Peyer's patch (tissue), 4 donors: ENCODE data around the gene PAK4. TPM values are rescaled to one million over a fixed set of nuclear protein-coding genes. Genes with fewer than 3 reads are reported as not detected.

ENCODE experiments used
- DNase-seq, 3 donors: peaks; one replicate each; pipeline ENCODE4 v3.0.0-alpha.2; 2017 to 2019
- H3K27ac ChIP-seq, 4 donors: fragments of 200-600 bp; sonication (generic); one replicate each; pipeline ENCODE4 v1.5.1; 2016 to 2019
- H3K27me3 ChIP-seq, 2 donors: fragments of 200-600 bp; sonication (generic); one replicate each; pipeline ENCODE4 v1.5.1; 2019
- H3K36me3 ChIP-seq, 3 donors: fragments of 200-600 bp; sonication (generic); one replicate each; pipeline ENCODE4 v1.5.1; 2016 to 2019
- H3K4me1 ChIP-seq, 4 donors: fragments of 200-600 bp; sonication (generic); one replicate each; pipeline ENCODE4 v1.5.1; 2016 to 2019
- H3K4me3 ChIP-seq, 4 donors: fragments of 200-600 bp; sonication (generic); 1 replicate in 3 of 4; 2 replicates in 1 of 4; pipeline ENCODE4 v1.5.1; 2016 to 2019; ENCODE audit warnings: mild to moderate bottlenecking in 1 of 4
- H3K9me3 ChIP-seq, 4 donors: fragments of 200-600 bp; sonication (generic); one replicate each; pipeline ENCODE4 v1.5.1; 2016 to 2019; ENCODE audit warnings: mild to moderate bottlenecking in 1 of 4
- POLR2A ChIP-seq, 2 donors: fragments of 450-650 bp; IDR thresholded peaks; one replicate each; pipeline ENCODE4 v1.5.1; 2017; ENCODE audit warnings: antibody characterized with exemption in 2 of 2, mild to moderate bottlenecking in 2 of 2, moderate library complexity in 2 of 2
- total RNA-seq, 4 donors: library from RNA; depleted of rRNA; stranded (reverse); fragments of >200 nt; gene quantifications; one replicate each; pipeline ENCODE4 v1.1.0, GENCODE V29; 2016
- TF ChIP-seq, protein P1 (sequence below), 6 experiments: fragments of 450-650 bp in 4 of 6; fragments of 200-600 bp in 2 of 6; sonication (generic) in 1 of 6; IDR thresholded peaks; one replicate each; pipeline ENCODE4 v1.5.1; 2017 to 2019; ENCODE audit warnings: antibody characterized with exemption in 6 of 6, mild to moderate bottlenecking in 3 of 6, moderate library complexity in 1 of 6

The PAK4 gene
- total RNA-seq, 4 donors from 2014 or later = 24.8 to 73.0 (median 45.7) TPM

DNA sequence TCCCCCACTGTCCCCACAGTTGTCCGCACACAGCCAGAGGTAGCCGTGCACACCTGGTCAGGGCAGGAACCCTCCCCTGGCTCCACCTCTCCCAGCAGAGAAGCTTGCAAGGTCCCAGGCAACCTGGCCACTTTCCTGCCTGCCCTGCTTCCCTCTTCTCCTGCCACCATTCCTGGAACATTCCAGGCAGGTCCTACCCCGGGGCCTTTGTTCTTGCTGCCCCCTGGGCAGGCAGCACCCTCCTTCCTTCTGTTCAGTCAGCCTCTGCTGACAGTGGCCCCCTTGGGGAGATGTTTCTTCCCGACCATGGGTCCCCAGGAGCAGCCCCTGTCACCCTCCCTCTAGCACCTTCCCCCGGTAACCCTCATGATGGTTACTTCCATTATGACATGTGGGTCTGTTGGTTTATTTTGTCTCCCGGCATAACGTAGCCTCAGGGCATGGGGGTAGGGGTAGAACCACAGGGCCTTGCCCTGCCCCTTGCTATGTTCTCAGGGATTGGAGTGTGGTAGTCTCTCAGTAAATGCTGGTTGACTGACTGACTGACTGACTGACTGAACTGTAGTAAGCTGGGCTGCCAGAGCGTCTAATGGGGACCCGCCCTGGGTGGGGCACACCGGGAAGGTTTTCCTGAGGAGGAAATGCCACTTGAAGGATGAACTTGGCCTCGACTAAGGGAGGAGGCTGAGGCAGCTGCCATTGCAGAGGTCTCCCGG is 10.8 kb downstream of the PAK4 start:
- no peak overlapping the region for H3K4me3 ChIP-seq
- no peaks in the 10 kb centered on the region for H3K27me3 ChIP-seq
- peak overlapping the region in 2 of 4 donors; percentile 42 to 53 for H3K27ac ChIP-seq
- DNase-seq = peak in 2 of 3 donors; percentile 83 to 85
- no peaks in the 10 kb centered on the region for H3K9me3 ChIP-seq
- no peaks in the 10 kb centered on the region for H3K36me3 ChIP-seq
- no peak for TF ChIP-seq POLR2A (IDR thresholded peaks at IDR 0.05)
- TF ChIP-seq, protein P1, sequence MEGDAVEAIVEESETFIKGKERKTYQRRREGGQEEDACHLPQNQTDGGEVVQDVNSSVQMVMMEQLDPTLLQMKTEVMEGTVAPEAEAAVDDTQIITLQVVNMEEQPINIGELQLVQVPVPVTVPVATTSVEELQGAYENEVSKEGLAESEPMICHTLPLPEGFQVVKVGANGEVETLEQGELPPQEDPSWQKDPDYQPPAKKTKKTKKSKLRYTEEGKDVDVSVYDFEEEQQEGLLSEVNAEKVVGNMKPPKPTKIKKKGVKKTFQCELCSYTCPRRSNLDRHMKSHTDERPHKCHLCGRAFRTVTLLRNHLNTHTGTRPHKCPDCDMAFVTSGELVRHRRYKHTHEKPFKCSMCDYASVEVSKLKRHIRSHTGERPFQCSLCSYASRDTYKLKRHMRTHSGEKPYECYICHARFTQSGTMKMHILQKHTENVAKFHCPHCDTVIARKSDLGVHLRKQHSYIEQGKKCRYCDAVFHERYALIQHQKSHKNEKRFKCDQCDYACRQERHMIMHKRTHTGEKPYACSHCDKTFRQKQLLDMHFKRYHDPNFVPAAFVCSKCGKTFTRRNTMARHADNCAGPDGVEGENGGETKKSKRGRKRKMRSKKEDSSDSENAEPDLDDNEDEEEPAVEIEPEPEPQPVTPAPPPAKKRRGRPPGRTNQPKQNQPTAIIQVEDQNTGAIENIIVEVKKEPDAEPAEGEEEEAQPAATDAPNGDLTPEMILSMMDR (IDR thresholded peaks at IDR 0.05) = no peak
- H3K4me1 ChIP-seq = peaks cover 0 to 69% (median 6%) of the 10 kb centered on the region in 4 donors

DNA sequence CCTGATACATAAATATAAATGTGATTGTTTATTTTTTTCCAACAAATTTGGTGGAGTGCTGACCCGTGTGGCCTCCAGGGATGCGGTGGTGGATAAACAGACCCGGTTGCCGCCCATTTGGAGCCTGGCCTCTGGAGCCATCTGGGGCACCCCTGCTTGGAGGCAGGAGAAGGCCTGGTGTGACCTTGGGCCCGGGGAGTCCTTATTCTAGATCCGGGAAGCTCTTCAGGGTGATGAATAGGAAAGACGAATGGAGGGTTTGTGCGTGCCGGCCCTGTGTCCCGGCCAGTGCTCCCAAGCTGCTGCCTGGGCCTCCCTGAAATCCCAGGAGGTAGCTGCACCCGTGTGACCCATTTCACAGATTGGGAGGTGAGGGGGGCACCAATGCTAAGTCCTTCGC is 11.5 kb downstream of the PAK4 start:
- Histone ChIP-seq H3K4me1 (peaks cover 0 to 62% (median 6%) of the 10 kb centered on the region in 4 donors), H3K36me3 (no peaks in the 10 kb centered on the region), H3K27ac (peak overlapping the region in 1 of 4 donors; percentile 53), H3K4me3 (no peak overlapping the region), H3K9me3 (no peaks in the 10 kb centered on the region), H3K27me3 (no peaks in the 10 kb centered on the region)
- DNase-seq = no peak
- no peak for TF ChIP-seq POLR2A (IDR thresholded peaks at IDR 0.05)
- TF ChIP-seq, protein P1 (IDR thresholded peaks at IDR 0.05) = no peak

DNA sequence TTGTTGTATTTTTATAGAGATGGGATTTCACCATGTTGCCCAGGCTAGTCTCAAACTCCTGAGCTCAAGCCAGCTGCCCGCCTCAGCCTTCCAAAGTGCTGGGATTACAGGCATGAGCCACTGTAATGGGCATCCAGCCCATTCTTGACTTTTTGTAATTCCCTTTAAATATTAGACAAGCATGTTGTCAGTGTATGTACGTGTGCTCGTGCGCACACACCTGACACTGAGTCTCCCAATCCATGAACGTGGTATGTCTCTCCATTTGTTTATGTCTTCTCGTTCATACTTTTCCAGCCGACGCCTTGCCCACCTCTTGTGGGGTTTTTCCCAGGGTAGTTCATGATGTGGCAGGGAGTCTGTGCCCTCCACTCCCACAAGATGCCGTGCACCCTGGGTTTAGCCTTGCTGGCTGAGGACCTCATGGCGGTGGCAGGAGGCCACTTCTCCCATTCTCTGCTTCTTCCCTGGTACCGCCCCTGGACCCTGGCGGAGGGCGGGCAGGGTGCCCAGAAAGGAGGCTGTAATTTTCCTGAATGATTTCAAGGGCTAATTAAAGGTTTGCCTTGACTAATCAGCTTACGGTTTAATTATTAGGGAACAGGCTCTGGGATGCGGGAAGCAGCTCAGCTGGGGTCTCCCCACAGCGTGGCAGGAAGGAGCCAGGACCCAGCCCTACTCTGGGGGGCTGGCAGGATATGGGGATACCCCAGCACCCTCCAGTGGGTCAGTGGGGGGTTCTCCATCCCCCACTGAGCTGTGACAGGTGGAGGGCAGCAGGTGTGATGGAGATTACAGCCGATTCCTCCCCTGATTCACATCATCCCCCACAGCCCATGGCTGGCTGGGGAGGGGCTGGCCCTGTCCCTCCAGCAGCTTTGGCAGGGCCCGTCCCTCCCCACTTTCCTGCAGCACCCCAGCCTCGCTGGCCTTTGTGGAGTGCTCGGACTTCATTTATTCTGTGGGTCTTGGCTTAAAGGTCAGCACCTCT is 12.9 kb downstream of the PAK4 start:
- DNase-seq = no peak
- Histone ChIP-seq H3K27me3 (no peaks in the 10 kb centered on the region), H3K4me3 (no peak overlapping the region), H3K4me1 (peaks cover 0 to 60% (median 4%) of the 10 kb centered on the region in 4 donors), H3K27ac (no peak overlapping the region), H3K9me3 (no peaks in the 10 kb centered on the region), H3K36me3 (no peaks in the 10 kb centered on the region)
- TF ChIP-seq, protein P1 (IDR thresholded peaks at IDR 0.05) = no peak
- no peak for TF ChIP-seq POLR2A (IDR thresholded peaks at IDR 0.05)

DNA sequence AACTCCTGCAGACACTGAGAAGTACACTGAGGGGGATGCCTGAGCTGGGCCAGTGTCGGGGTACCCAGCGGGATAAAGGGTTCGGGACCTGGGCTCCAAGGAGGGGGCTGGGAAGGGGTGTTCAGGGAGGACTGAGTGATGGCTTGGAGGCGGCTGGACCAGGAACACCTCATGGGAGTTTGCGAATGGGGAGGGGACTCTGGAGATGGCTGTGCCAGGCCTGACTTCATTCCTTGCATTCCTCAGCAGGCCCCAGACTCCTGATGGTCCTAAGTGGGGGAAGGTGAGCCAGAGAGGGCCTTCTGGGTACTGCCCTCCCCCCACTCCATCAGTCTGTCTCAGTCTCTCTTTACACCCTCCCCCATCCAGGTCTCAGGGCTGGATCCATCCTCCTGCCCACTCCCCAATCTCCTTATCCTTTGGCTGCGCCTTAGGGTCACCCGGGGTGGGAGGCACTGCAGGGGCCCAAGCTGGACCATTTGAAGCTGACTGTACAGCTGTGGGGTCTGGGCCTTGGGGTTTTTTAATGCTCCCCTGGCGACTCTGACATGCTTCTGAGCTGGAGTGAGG is 13.8 kb downstream of the PAK4 start:
- H3K4me1 ChIP-seq = peaks cover 0 to 60% (median 3%) of the 10 kb centered on the region in 4 donors
- no peak overlapping the region for H3K27ac ChIP-seq
- H3K9me3 ChIP-seq = no peaks in the 10 kb centered on the region
- H3K27me3 ChIP-seq = no peaks in the 10 kb centered on the region
- no peaks in the 10 kb centered on the region for H3K36me3 ChIP-seq
- no peak for DNase-seq
- H3K4me3 ChIP-seq = no peak overlapping the region
- no peak for TF ChIP-seq POLR2A (IDR thresholded peaks at IDR 0.05)
- TF ChIP-seq, protein P1 (IDR thresholded peaks at IDR 0.05) = no peak

DNA sequence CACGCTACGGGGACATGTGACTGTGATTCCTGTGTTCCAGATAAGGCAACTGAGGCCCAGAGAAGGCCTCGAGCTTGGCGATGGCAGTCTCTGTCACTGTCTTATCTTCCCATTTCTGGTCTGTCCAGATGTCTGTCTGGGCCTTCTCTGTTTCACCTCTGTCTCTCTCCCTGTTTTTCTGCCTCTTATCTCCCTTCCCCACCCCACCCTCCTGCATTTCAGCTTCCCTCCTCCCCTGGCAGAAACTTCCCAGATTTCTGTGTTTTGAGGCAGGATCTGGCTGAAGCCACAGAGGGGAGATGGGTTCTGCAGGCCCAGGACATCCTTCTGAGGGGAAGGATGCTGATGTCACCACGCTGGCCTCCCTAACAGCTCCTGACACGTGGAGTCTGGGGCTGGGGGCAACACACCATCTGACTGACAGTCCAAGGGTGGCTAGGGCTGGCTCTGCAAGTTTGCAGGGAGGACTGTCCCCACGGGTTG is 14.4 kb downstream of the PAK4 start:
- no peak for DNase-seq
- H3K4me3 ChIP-seq = no peak overlapping the region
- H3K27ac ChIP-seq = peak overlapping the region in 1 of 4 donors; percentile 53
- H3K9me3 ChIP-seq = no peaks in the 10 kb centered on the region
- H3K36me3 ChIP-seq = no peaks in the 10 kb centered on the region
- peaks cover 0 to 66% (median 3%) of the 10 kb centered on the region in 4 donors for H3K4me1 ChIP-seq
- TF ChIP-seq, protein P1 (IDR thresholded peaks at IDR 0.05) = no peak
- TF ChIP-seq POLR2A (IDR thresholded peaks at IDR 0.05) = no peak
- no peaks in the 10 kb centered on the region for H3K27me3 ChIP-seq
